GM12801 (cell line): ENCODE data around the gene MYO16.

Experiments
- TF ChIP-seq, protein P1 (sequence below): IDR thresholded peaks from one replicate; pipeline ENCODE4 v1.5.1; 2011; ENCODE audit warnings: control low read depth; ENCODE audit not compliant: insufficient read length; ENCODE audit errors: extremely low read depth

Gene MYO16

DNA sequence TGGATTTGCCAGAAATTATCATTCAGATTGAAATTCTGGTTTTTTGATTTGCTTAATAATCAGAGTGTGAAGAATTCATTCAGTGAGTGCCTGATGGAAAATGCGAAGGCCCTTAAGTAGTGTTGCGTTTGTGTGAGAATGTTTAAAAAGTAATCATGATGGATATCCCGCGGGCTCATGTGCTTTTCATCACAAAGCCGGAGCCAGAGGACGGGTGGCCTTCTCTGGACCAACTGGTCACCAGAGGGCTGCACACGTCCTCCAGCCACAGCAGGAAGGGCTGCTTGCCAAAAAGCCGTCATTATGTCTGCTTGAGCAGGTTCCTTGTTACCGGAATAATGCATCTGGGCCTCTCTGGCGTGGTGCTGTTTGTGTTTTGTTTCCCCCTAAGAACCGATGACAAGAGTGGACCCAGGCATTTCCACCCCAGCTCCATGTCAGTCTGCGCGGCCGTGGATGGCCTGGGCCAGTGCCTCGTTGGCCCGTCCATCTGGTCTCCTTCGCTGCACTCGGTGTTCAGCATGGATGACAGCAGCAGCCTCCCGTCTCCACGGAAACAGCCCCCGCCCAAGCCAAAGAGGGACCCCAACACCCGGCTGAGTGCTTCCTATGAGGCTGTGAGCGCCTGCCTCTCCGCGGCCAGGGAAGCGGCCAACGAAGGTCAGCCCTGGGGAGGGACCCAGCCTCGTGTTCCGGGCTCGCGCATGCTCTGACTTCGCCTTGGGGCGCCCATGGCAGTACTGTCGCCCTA is 497.7 kb downstream of the MYO16 start:
- TF ChIP-seq, protein P1, sequence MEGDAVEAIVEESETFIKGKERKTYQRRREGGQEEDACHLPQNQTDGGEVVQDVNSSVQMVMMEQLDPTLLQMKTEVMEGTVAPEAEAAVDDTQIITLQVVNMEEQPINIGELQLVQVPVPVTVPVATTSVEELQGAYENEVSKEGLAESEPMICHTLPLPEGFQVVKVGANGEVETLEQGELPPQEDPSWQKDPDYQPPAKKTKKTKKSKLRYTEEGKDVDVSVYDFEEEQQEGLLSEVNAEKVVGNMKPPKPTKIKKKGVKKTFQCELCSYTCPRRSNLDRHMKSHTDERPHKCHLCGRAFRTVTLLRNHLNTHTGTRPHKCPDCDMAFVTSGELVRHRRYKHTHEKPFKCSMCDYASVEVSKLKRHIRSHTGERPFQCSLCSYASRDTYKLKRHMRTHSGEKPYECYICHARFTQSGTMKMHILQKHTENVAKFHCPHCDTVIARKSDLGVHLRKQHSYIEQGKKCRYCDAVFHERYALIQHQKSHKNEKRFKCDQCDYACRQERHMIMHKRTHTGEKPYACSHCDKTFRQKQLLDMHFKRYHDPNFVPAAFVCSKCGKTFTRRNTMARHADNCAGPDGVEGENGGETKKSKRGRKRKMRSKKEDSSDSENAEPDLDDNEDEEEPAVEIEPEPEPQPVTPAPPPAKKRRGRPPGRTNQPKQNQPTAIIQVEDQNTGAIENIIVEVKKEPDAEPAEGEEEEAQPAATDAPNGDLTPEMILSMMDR, result no peak

DNA sequence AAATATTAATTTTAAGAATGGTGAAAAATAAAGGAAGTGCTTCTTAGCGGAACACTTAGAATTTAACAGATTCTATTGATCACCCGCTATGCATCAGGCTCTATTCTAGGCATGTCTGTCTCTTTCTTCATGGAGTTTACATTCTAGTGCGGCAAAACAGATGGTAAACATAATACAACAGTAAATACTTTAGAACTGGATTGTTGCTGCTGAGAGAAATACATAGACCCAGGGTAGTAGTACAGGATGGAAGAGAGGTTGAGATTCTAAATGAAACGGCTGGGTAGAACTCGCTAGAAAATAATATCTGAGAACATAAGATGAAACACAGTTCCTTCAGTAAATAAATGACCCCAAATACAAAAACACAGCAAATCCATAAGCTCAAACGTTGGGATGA is 498.7 kb downstream of the MYO16 start:
- TF ChIP-seq, protein P1, result no peak

DNA sequence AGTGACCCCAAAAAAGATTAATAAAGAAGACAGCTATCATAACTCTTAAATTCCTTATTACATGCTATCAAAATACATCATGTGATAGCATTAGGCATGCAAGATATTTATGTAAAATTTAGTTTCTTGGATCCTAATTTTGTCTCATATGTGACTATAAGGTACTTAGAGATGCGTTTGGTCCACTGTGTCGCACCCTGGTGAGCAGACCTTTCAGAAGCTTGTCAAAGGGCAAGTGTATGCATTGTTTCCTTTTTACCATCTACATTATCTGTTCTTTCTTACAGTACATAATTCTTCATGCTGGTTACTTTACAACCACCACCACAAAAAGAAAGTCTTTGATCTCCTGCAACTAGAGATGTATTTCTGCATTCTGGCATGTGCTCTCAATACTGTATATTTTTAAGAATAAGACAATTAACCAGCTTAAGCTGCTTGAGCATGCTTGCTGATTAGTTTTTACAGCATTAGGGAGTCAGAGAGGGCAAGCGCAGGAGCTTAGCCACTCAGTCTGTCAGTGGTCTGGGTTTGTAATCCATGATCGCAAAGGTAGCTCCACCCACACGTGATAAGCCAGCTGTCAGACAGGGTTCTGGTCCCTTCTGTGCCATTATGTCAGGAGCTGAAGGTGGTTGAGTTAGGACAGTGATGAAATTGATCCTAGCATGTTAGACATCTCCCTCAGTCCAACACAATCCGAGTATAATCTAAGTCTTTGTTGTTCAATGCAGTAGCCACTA is 500.9 kb downstream of the MYO16 start:
- TF ChIP-seq, protein P1, result no peak

DNA sequence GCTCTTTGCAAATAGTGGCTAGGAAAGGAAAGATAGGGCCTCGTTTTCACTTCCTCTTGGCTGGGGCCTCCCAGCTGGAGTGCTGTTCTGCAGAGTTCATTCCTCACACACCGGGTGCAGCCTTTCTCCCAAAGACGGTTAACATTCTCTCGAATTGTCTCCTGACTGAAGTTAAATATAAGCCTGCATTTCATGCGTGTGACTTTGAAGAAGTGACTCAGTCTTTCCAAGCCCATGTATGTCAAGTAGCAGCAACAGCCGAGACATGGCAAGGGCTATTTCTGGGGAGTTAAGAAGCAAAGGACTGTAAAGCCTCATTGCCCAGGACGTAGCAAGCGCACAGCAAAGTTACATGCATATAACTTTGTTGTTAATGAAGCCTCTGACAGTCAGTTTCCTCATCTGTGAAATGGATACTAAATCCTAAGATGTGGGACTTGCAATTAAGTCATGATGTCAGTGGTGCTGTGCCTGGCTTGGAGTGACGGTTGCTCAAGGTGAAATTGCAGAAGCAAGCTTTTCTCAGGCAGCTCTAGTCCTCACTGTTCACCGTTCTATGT is 502.4 kb downstream of the MYO16 start:
- TF ChIP-seq, protein P1, result no peak

DNA sequence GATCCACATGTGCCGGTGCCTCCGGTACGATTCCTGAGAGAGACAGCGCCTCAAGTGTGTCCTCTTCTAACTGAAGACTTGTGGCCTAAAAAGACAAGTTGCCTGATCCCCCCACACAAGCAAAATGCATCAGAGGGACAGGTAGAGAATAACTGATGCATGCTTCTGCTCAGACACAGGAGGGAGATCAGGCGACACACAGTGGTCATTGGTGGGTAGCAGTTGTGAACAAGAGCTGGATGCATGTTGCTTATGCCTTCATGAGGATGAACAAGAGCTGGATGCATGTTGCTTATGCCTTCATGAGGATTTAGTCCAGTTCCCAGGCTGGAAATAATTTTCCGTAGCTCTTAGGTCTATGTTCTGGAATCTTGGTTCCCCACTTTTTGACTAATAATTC is 505.6 kb downstream of the MYO16 start:
- TF ChIP-seq, protein P1, result no peak

DNA sequence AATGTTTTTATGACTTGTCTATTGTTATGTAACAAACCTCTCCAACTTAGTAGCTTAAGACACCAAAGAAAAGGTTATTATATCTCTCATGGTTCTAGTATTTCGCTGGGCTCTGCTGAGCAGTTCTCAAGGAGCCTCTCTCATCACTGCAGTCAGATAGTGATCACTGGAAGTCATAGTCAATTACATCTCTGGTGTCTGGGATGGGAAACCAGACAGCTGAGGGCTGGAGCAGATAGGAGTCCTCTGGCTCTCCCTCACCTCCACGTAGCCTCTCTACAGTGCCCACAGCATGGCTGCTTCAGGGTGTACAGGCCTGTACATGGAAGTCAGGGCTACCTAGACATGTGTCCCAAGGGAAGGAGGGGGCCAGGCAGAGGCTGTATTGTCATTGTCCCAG is 507.5 kb downstream of the MYO16 start:
- TF ChIP-seq, protein P1, result no peak

DNA sequence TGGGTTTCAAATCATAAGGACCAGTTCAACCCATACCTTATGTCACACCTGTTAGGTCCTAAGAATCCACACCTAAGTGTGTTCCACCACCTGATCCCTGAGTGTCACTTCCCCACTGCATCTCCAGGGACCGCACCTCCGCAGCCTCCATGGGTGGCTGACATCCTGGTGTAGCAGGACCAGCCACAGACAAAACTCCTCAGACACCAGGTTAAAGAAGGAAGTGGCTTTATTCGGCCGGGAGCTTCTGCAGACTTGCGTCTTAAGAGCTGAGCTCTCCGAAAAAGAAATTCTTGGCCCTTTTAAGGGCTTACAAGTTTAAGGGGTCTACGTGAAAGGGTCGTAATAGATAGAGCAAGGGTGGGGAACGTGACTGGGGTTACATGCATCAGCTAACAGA is 509.9 kb downstream of the MYO16 start:
- TF ChIP-seq, protein P1, result no peak
